GM18517 (cell line): Measurements from ENCODE around the gene LARGE1.

Experiments
- ATAC-seq: cut with Tn5 transposase; IDR thresholded peaks from one replicate; pipeline ENCODE4 v1.9.1; 2021; ENCODE audit warnings: mild to moderate bottlenecking, moderate library complexity; ENCODE audit not compliant: unreplicated experiment

LARGE1 gene

DNA sequence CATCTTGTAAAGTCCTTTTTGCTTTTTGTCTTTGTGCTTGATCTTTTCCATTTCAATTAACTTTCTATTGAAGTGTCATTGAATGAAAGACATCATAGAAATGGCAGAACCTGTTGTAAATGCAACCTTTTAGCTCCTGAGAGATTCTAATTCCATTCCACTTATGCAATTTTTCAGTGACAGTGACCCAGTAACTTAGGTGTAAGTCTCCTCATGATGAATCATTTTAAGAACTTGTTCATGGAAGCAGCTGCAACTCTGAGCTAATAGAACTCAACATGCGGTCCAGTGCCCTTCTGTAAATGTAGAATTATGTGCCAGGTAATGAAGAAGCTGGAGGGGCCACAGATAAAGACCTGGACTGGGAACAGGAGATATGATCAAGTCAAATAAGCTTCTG, 463.8 kb downstream of the LARGE1 start:
- ATAC-seq: no peak

DNA sequence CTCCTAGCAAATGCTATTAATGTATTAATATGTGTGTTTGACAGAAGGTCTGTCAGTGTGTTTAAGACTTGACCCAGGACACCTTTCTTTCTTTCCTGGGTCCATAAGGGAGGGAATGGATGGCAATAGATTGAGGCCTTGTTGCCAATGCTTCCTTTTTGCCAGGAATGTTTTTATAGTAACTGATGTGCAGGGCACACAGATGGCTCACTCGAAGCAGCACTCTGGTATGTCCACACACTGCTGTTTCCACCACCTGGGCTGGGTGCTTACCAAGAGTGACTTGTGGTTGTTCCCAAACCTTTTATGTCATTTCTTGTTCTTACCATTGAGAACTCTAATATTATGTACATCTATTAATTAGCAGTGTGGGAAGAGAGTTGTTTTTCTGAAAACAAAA, 465.2 kb downstream of the LARGE1 start:
- no peak for ATAC-seq

- no peak for ATAC-seq
Observed at GRCh38 chr22:33451866-33452469, 468.3 kb downstream of the LARGE1 start.

GRCh38 chr22:33450756-33451155, 469.5 kb downstream of the LARGE1 start:
- ATAC-seq: no peak

- ATAC-seq: no peak
Observed at GRCh38 chr22:33447733-33448132, 472.5 kb downstream of the LARGE1 start.

DNA sequence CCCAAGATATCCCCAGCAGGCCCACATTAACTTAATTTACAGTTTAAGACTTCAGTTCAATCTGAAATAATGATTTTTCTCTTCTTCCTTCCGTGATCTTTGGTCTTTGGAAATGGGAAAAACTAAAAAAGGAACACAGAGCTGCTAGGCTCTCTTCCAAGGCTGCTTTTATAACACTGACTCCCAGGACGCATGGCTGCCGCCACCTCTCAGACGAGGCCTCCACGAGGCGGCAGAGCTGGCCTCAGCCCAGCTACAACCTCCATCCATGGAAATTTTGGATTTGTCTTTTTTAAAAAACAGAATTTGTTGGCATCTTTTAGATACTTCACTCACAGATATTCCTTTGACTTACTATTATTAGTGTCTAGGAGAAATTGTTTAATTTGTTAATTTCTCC, 476.6 kb downstream of the LARGE1 start:
- ATAC-seq: no peak

DNA sequence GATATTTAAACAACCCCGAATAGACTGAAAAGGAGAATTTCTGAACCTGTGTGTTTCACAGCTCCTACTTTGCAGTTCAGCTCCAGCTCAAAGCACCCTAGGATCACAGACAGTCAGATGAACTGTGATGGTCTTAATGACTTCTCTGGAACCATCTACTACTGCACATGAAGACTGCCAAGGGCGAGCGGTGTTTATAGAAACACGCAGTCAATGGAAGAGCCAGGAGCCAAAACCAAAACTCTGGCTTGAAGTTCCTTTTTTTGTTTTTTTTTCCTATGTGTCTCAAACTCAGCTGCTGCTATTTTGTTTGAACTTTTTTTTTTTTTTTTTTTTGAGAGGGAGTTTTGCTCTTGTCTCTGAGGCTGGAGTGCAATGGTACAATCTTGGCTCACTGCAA, 479.5 kb downstream of the LARGE1 start:
- ATAC-seq: no peak

GRCh38 chr22:33438273-33438672, 482.0 kb downstream of the LARGE1 start:
- ATAC-seq: no peak

DNA sequence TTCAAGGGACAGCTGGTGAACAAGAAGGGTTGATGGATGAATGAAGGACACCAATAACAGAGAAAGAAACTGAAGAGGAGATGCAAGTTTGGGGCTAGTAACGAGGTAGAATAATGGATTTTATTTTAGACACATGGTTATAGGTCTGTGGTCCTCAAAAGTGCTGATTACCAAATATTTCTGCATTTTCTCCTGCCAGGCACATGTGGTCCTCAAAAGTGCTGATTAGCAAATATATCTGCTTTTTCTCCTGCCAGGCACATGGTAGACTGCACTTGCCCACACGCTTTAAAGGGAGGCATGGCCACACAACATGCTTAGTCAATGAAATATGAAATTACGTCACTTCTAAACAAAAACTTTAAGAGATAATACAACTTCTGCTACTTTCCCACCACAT, 489.0 kb downstream of the LARGE1 start:
- no peak for ATAC-seq

- no peak for ATAC-seq
Observed at GRCh38 chr22:33429281-33429680, 491.0 kb downstream of the LARGE1 start.

DNA sequence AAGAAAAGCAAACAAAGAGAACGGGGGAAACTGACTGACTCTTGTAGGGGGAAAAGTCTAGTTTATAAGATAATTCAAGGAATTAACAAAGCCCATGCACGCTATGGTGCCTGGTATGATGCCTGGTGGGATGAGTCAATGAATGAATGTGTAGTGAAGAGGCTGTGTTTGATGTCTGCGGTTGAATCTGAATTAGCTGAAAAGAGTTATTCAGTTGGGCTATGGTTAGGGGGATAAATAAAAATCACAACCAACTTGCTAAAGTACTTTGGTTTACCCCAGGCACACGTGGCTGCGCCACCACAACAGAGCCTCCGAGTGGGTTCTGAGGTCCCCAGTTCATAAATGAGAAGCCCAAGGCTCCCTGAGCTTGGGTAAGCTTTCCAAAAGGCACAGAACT, 492.8 kb downstream of the LARGE1 start:
- ATAC-seq: no peak

GRCh38 chr22:33426451-33426850, 493.8 kb downstream of the LARGE1 start:
- ATAC-seq: no peak

DNA sequence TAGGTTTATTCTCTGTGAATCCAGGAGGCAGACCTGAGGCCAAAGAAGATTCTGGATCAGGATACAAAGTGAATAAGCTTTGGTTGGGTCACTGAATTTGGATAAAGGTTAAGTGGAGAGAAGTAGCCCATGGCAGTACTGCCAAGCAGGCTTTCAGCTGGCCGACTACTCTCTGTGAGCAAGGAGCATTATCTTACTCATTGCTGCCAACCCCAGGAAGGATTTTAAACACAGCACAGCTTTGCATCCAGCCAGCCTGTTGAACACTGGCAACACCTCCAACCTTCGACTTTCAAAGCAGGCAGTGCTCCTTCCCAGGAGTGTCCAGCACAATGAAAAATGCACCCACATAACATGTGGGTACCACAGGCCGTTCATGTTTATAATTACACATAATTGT, 498.4 kb downstream of the LARGE1 start:
- ATAC-seq: no peak

DNA sequence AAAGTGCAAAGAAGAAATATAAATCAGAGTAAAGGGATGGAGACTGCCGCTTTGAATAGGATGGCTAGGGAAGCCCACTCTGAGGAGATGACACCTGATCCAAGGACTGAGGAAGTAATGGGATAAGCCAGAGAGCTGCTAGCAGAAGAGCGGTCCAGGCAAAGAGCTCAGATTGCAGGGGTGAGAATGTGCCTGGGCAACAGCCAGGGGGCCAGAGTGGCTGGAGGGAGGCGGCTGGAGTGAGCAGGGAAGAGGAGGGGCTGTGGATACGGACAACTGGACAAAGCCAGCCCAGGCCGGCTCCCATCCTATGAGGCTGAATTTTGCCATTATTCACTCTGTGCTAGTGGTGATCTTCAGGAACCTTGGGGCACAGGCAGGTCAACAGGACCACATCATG, 501.8 kb downstream of the LARGE1 start:
- no peak for ATAC-seq

DNA sequence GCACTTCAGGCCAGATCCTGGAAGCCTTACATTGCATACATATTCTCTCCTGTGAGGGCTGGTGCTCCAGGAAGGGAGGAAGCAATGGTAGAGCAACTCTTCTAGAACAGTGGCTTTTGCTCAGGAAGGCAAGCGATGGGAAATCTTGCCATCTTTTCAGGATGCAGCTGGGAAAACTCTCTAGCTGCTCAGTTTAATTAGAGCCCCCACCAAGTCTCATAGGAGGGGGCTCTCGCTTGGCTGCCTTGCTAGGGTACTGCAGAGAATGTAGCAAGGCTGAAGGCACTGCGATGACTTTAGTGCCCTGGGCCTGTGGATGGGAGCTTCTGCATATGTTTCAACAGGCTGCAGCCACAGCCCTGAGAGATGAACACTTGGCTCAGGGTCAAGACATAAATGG, 504.9 kb downstream of the LARGE1 start:
- no peak for ATAC-seq

GRCh38 chr22:33409079-33409478, 511.2 kb downstream of the LARGE1 start:
- no peak for ATAC-seq

DNA sequence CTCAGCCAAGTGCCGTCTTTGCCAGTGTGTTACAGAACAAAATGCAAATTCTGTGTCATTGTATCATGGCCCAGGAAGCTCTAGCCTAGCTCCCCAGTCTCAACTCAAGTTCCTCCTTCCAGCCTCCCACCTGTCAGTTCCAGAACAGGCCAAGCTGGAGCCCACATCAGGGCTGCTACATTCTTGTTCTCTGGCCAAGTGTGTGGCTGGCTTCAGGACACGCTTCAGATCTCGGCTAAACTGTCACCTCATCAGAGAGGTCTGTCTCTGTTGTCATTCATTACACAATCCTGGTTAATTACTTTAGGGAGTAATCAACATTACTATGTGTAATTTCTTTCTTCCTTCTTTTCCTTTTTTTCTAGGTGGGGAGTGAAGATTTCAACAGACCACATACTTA, 515.1 kb downstream of the LARGE1 start:
- ATAC-seq: no peak

DNA sequence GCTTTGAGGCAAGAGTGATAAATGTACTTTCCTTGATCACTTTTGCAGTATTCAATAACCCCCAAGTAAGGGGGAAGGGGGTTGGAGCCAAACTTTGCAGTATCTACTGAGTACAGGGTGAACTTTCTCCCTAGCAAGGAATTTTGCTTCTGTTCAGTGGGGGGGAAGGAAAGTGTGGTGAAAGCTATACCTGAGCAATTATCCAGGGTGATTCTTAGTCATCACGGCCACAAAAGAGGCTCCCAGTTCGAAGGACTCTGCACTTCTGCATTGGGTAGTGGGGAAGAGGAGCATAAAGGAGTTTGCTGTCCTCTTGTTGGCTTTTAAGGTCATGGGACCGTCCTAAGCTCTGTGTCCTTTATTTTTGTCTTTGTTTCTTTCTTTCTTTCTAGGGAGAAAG, 515.6 kb downstream of the LARGE1 start:
- no peak for ATAC-seq

GRCh38 chr22:33402325-33402724, 518.0 kb downstream of the LARGE1 start:
- no peak for ATAC-seq

DNA sequence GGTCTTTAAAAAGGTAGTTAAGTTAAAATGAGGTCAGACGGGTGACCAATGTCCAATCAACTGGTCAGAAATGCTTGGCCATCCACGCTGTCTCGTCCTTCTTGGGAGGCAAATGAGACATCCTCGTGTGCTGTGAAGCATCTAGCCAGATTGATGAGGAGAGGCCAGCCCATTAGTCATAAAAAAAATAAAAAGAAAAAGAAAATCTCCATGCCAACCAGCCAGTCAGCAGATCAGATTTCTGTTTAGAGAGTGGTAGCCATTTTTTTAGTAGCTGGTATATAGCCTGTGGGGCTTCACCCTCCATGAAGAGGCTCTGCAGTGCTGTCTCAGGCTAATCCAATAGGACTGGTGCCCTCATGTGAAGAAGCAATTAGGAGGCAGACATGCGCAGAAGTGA, 519.0 kb downstream of the LARGE1 start:
- no peak for ATAC-seq

GRCh38 chr22:33400891-33401290, 519.4 kb downstream of the LARGE1 start:
- ATAC-seq: no peak

DNA sequence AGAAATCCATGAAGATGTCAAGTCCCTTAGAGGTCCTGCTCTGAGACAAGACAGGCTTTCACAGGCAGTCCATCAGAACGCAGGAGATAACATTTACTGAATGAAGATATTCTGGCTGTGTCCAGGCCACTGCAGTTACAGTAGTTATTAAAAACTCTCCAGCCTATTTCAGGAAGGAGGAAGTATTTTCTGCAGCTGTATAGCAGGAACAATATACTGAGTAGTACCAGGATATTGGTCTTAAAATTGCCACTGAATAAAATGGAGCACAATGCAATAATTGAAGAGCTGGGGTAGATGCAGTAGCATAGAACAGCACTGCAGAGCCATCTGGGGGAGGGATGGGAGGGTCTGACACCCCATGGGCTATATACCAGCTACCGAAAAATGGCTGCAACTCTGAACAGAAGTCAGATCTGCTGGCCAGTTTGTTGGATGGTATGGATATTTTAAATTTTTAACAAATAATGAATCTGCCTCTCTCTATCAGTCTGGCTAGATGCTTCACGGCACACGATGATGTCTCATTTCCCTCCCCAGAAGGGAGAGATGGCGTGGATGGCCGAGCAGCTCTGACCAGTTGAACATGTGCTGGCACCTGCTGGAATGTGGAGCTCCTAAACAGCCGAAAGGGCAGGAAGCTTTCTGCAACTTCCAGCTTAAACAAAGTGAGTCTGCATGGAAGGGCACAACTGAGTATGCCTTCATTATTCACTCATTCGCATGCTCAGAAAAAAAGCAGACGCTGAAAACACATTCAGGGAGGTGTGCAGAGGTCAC, 520.0 kb downstream of the LARGE1 start:
- ATAC-seq: no peak

- ATAC-seq: no peak
Observed at GRCh38 chr22:33397381-33397907, 522.8 kb downstream of the LARGE1 start.
